Lower leg skin (tissue), 4 donors: ENCODE measurements around the gene C1orf21. TPM values are rescaled to one million over a fixed set of nuclear protein-coding genes. Genes with fewer than 3 reads are reported as not detected.

Experiments used
- DNase-seq, 2 donors: peaks; one replicate each; pipeline ENCODE4 v3.0.0-alpha.2; 2019; ENCODE audit warnings: low spot score in 2 of 2
- H3K4me3 ChIP-seq: fragments of 200-600 bp; sonication (generic); 2 replicates; pipeline ENCODE4 v1.5.1; 2017; ENCODE audit warnings: mild to moderate bottlenecking, low read depth; ENCODE audit not compliant: poor library complexity, severe bottlenecking
- POLR2A ChIP-seq, 2 donors: fragments of 450-650 bp; IDR thresholded peaks; one replicate each; pipeline ENCODE4 v1.6.1; 2016 to 2017; ENCODE audit warnings: antibody characterized with exemption in 2 of 2, mild to moderate bottlenecking in 1 of 2, moderate library complexity in 1 of 2
- WGBS, 2 donors: methylation state at CpG; one replicate each; pipeline ENCODE4 v1.1.5; 2018; 5-methylcytosine and 5-hydroxymethylcytosine counted together
- intact Hi-C: fragments of 100-400 bp; cut with DNase I; formaldehyde crosslinking; loops from one replicate; pipeline ENCODE4 v1.15.0; 2023; ENCODE audit warnings: low total_unique reads
- total RNA-seq, 4 donors: library from RNA; depleted of rRNA; stranded (reverse); fragments of >200 nt; gene quantifications; one replicate each; pipeline ENCODE4 v1.1.0, GENCODE V29; 2016
- TF ChIP-seq, protein P1 (sequence below), 3 donors: fragments of 450-650 bp; IDR thresholded peaks; one replicate each; pipeline ENCODE4 v1.5.1; 2016; ENCODE audit warnings: antibody characterized with exemption in 3 of 3, mild to moderate bottlenecking in 3 of 3, moderate library complexity in 2 of 3

The C1orf21 gene
- total RNA-seq, 4 donors from 2014 or later = 37.6 to 79.4 (median 56.2) TPM

DNA sequence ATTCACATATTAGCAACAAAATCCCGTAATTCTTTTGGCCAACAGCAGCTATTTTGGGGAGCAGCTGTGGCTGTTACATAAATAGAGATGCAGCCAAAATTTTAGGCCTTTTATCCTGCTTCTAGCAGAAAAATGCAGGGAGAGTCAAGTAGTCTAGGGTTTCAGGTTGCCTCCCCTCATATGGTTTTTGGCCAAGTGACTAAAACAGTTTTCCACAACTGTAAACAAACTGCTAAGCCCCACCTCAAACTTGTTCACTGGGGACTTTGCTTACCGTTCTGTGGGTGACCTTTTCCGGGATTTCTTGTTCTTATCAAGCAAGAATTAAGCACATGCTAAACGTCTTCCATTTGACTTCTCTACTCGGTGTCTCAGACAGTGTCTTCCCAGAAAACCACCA is 234.4 kb downstream of the C1orf21 start:
- WGBS, 2 donors = 46 to 62% methylated on average over 5 of the region's 5 CpGs
- intact Hi-C loops = no loop called here
- H3K4me3 ChIP-seq = no peak overlapping the region
- TF ChIP-seq POLR2A (IDR thresholded peaks at IDR 0.05) = no peak
- TF ChIP-seq, protein P1, sequence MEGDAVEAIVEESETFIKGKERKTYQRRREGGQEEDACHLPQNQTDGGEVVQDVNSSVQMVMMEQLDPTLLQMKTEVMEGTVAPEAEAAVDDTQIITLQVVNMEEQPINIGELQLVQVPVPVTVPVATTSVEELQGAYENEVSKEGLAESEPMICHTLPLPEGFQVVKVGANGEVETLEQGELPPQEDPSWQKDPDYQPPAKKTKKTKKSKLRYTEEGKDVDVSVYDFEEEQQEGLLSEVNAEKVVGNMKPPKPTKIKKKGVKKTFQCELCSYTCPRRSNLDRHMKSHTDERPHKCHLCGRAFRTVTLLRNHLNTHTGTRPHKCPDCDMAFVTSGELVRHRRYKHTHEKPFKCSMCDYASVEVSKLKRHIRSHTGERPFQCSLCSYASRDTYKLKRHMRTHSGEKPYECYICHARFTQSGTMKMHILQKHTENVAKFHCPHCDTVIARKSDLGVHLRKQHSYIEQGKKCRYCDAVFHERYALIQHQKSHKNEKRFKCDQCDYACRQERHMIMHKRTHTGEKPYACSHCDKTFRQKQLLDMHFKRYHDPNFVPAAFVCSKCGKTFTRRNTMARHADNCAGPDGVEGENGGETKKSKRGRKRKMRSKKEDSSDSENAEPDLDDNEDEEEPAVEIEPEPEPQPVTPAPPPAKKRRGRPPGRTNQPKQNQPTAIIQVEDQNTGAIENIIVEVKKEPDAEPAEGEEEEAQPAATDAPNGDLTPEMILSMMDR (IDR thresholded peaks at IDR 0.05) = no peak
- no peak for DNase-seq

GRCh38 chr1:184622136-184622823 is 235.5 kb downstream of the C1orf21 start:
- WGBS, 2 donors = 19 to 39% methylated on average over 9 of the region's 9 CpGs
- intact Hi-C loops = no loop called here
- H3K4me3 ChIP-seq = no peak overlapping the region
- peak in 1 of 2 donors; percentile 83 for DNase-seq
- TF ChIP-seq, protein P1 (IDR thresholded peaks at IDR 0.05) = no peak
- no peak for TF ChIP-seq POLR2A (IDR thresholded peaks at IDR 0.05)

GRCh38 chr1:184623404-184623803 is 236.6 kb downstream of the C1orf21 start:
- intact Hi-C loops = no loop called here
- H3K4me3 ChIP-seq = no peak overlapping the region
- TF ChIP-seq POLR2A (IDR thresholded peaks at IDR 0.05) = no peak
- TF ChIP-seq, protein P1 (IDR thresholded peaks at IDR 0.05) = no peak
- no peak for DNase-seq
- 72 to 81% methylated on average over 4 of the region's 4 CpGs for WGBS, 2 donors

GRCh38 chr1:184624051-184624450 is 237.2 kb downstream of the C1orf21 start:
- TF ChIP-seq, protein P1 (IDR thresholded peaks at IDR 0.05) = no peak
- no peak for TF ChIP-seq POLR2A (IDR thresholded peaks at IDR 0.05)

DNA sequence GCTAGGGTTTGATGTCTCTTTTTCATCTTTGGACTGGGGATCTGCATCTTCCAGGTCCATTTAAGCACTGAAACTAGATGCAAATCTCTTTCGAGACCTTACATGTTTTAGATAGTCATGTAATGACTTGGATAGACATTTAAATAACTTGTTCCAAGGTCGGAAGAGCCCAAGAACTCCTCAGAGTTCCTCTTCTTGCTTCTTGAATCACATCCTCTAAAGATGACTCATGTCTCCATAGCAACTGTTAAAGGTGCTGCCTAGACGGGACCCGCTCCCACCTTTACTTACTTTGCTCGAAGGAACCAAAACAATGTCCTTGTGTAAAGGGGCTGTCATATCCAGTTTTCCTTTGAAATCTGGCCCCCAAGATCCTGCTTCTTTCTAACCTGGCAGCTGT is 237.8 kb downstream of the C1orf21 start:
- TF ChIP-seq POLR2A (IDR thresholded peaks at IDR 0.05) = no peak
- TF ChIP-seq, protein P1 (IDR thresholded peaks at IDR 0.05) = no peak
- intact Hi-C loops = no loop called here
- WGBS, 2 donors = 35 to 48% methylated on average over 5 of the region's 5 CpGs
- no peak overlapping the region for H3K4me3 ChIP-seq
- no peak for DNase-seq

More at GRCh38 chr1:184624051-184624450, 237.2 kb downstream of the C1orf21 start:
- intact Hi-C loops = no loop called here
- no peak for DNase-seq
- H3K4me3 ChIP-seq = no peak overlapping the region
- WGBS, 2 donors = 43 to 50% methylated on average over 2 of the region's 2 CpGs

GRCh38 chr1:184625271-184625670 is 238.4 kb downstream of the C1orf21 start:
- no peak for DNase-seq
- TF ChIP-seq, protein P1 (IDR thresholded peaks at IDR 0.05) = no peak
- no peak for TF ChIP-seq POLR2A (IDR thresholded peaks at IDR 0.05)
- no peak overlapping the region for H3K4me3 ChIP-seq

More at GRCh38 chr1:184625271-184625670, 238.4 kb downstream of the C1orf21 start:
- WGBS, 2 donors = 69 to 74% methylated on average over 4 of the region's 4 CpGs
- intact Hi-C loops = no loop called here
